ENCODE measurements around the gene SLC35G3. TPM values are rescaled to one million over a fixed set of nuclear protein-coding genes. Genes with fewer than 3 reads are reported as not detected.

Gene SLC35G3
- total and polyA plus RNA-seq, 2 of the 4 experiments (the other 2 are of a cell fraction): not detected

- CTCF ChIA-PET: no interaction called here
- Histone ChIP-seq H3K14ac (replicated peaks; ENCODE audit: low read depth, low read length) (no peak overlapping the region), H3K18ac (ENCODE audit: low read depth, low read length) (no peak overlapping the region), H3K4me1 (ENCODE audit: control insufficient read depth, insufficient read depth, low read length) (no peaks in the 10 kb centered on the region), H2BK120ac (ENCODE audit: low read depth, low read length) (no peak overlapping the region), H3K79me1 (ENCODE audit: low read depth in 1 of 2, low read length in 2 of 2) (no peaks in the 10 kb centered on the region), H4K8ac (ENCODE audit: low read depth in 2 of 2, low read length in 2 of 2) (no peak overlapping the region), H3K56ac (ENCODE audit: extremely low read depth, insufficient read depth, low read length) (no peak overlapping the region), H2BK15ac (ENCODE audit: low read depth, low read length) (no peak overlapping the region), H3K27ac (ENCODE audit: insufficient read depth, low read length) (no peak overlapping the region), H2BK5ac (ENCODE audit: low read depth, low read length, poor library complexity, severe bottlenecking) (no peak overlapping the region), H2BK20ac (ENCODE audit: low read depth, low read length) (no peak overlapping the region), H4K91ac (ENCODE audit: insufficient read depth, low read depth, low read length) (no peak overlapping the region), H3K23ac (ENCODE audit: low read depth, low read length) (no peak overlapping the region), H4K20me1 (ENCODE audit: insufficient read depth, low read length) (no peaks in the 10 kb centered on the region), H3K4ac (ENCODE audit: low read depth, low read length) (no peak overlapping the region), H3K36me3 (ENCODE audit: control insufficient read depth, insufficient read depth, low read length) (no peaks in the 10 kb centered on the region), H3K9me3 (ENCODE audit: control insufficient read depth, insufficient read depth, low read length) (no peaks in the 10 kb centered on the region), H3K27me3 (ENCODE audit: control insufficient read depth, insufficient read depth, low read length) (peaks cover 8% of the 10 kb centered on the region), H3K4me3 (ENCODE audit: insufficient read depth, low read depth, low read length) (no peak overlapping the region), H4K5ac (ENCODE audit: low read depth, low read length) (no peak overlapping the region), H2AK5ac (ENCODE audit: low read depth, low read length) (no peak overlapping the region), H2AFZ (replicated peaks; ENCODE audit: low read length, poor library complexity) (no peak overlapping the region), H3K9ac (ENCODE audit: low read depth, low read length) (no peak overlapping the region), H2AK9ac (replicated peaks; ENCODE audit: low read depth, low read length, poor library complexity) (no peak overlapping the region), H3K9me1 (ENCODE audit: insufficient read depth, low read length) (no peaks in the 10 kb centered on the region), H3K4me2 (ENCODE audit: low read depth, low read length) (no peak overlapping the region)
- no TSS peak for BruUV-seq (replicated peaks)
- intact Hi-C loops (cut with micrococcal nuclease) (no loop called here), dilution Hi-C loops (cut with HindIII; ENCODE audit: low sequenced_read_pairs, unreplicated experiment) (loop anchor here (25.0 kb wide), 1 partner anchor 353 kb away; the partner anchor contains the start of gene SLFN12L), in situ Hi-C loops (cut with MboI; ENCODE audit: low sequenced_read_pairs) (no loop called here)
- no peak for TF ChIP-seq CTCF (conservative IDR thresholded peaks at IDR 0.05; ENCODE audit: low read depth, low read length)
- no peak for TF ChIP-seq SMC3 (IDR thresholded peaks at IDR 0.05; ENCODE audit: low read depth, low read length)
- TF ChIP-seq POLR2A (IDR thresholded peaks at IDR 0.05; ENCODE audit: low read depth, low read length): no peak
- no peak for TF ChIP-seq BHLHE40 (IDR thresholded peaks at IDR 0.05; ENCODE audit: low read depth, low read length)
- no peak for TF ChIP-seq NFE2L2 (IDR thresholded peaks at IDR 0.05; ENCODE audit: low read depth, low read length)
- TF ChIP-seq RCOR1 (IDR thresholded peaks at IDR 0.05; ENCODE audit: insufficient replicate concordance, low read length): no peak
- no peak for TF ChIP-seq RFX5 (IDR thresholded peaks at IDR 0.05; ENCODE audit: low read depth, low read length)
- POLR2A ChIA-PET (ENCODE audit: unreplicated experiment): no interaction called here
- DNase-seq: no peak
- ATAC-seq (ENCODE audit: low read depth): no peak
- 20% methylated on average over 1 of the region's 3 CpGs; no CpG with 5 or more reads in 1 of the 2 experiments for WGBS, 2 experiments (ENCODE audit: extremely low coverage in 2 of 2, insufficient read length in 1 of 2)
Observed at GRCh38 chr17:35184274-35184673, 9.9 kb downstream of the SLC35G3 start.
